22Rv1 (cell line): Measurements from ENCODE around the gene PRUNE2.

Experiments
- H3K27ac ChIP-seq: fragments of 450-650 bp; 2 replicates; pipeline ENCODE4 v1.5.1; 2017
- ZFX ChIP-seq: fragments of 450-650 bp; IDR thresholded peaks from 2 replicates; pipeline ENCODE4 v1.6.1; 2017; ENCODE audit warnings: antibody characterized with exemption, borderline replicate concordance
- TF ChIP-seq, protein P1 (sequence below): fragments of 450-650 bp; IDR thresholded peaks from 2 replicates; pipeline ENCODE4 v1.5.1; 2017; ENCODE audit warnings: mild to moderate bottlenecking

Gene PRUNE2

DNA sequence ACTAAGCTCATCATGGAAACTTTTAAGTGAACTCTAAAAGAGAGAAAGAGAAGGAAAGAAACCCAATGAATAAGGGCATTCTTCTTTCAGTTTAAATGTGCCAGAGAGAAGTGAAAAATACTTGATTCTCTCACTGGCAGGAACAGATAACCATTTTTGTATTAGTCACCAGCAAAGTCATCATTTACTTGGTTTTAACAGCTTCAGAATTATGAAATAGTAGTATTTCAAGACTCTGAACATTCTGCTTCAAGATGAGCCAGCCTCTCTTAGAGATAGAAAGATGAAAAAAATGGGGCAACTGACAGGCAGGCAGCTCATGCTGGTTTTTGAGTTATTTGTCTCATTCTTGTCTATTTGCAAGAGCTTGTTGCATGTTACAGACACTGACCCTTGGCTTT, 343.4 kb downstream of the PRUNE2 start:
- H3K27ac ChIP-seq: no peak overlapping the region

DNA sequence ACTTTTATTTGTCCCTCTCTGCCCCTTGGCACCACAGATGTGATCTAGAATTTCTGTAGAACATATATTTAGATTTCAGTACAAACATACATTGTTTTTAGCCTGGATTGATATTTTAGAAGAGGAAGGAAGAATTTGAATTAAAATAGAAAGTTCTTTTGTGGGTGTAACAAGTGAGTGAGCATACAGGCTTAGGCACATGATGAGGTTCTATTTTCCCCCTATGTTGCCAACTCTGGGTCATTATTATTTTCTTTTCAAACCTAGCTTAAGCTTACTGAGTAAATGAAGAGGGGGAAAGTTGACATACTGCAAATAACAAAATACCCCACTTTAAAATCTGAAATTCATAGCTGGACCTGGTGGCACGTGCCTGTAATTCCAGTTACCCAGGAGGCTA, 344.0 kb downstream of the PRUNE2 start:
- no peak for TF ChIP-seq ZFX
- TF ChIP-seq, protein P1, sequence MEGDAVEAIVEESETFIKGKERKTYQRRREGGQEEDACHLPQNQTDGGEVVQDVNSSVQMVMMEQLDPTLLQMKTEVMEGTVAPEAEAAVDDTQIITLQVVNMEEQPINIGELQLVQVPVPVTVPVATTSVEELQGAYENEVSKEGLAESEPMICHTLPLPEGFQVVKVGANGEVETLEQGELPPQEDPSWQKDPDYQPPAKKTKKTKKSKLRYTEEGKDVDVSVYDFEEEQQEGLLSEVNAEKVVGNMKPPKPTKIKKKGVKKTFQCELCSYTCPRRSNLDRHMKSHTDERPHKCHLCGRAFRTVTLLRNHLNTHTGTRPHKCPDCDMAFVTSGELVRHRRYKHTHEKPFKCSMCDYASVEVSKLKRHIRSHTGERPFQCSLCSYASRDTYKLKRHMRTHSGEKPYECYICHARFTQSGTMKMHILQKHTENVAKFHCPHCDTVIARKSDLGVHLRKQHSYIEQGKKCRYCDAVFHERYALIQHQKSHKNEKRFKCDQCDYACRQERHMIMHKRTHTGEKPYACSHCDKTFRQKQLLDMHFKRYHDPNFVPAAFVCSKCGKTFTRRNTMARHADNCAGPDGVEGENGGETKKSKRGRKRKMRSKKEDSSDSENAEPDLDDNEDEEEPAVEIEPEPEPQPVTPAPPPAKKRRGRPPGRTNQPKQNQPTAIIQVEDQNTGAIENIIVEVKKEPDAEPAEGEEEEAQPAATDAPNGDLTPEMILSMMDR: no peak
- no peak overlapping the region for H3K27ac ChIP-seq

More for the DNA sequence above, 343.4 kb downstream of the PRUNE2 start:
- no peak for TF ChIP-seq ZFX
- TF ChIP-seq, protein P1: no peak
